HCT116 (cell line): Measurements from ENCODE around the gene NEK5. TPM values are rescaled to one million over a fixed set of nuclear protein-coding genes. Genes with fewer than 3 reads are reported as not detected.
A peak's percentile ranks its signal among the peaks of the same experiment; 100 is the strongest.

Source experiments
- ATAC-seq: fragments of 200-7000 bp; cut with Tn5 transposase; 2 replicates; pipeline ENCODE4 v1.9.1; 2020; ENCODE audit warnings: mild to moderate bottlenecking, moderate library complexity
- BruUV-seq: library from RNA; stranded (reverse); fragments of 400-500 nt; replicated peaks from 2 replicates; lab custom pipeline; 2021; lab: Mats Ljungman, UMichigan
- CTCF ChIA-PET: fragments of 300-600 bp; sonication (Branson Sonifier 250); formaldehyde crosslinking; loops from one replicate; lab custom pipeline; 2021; ENCODE audit warnings: antibody characterized with exemption; lab: Charles Lee
- POLR2A ChIA-PET: fragments of 300-600, 350-600 bp; sonication (Branson Sonifier 250); formaldehyde crosslinking; loops from one replicate; lab custom pipeline; 2021; ENCODE audit warnings: antibody characterized with exemption; lab: Charles Lee
- RAD21 ChIA-PET, 2 experiments: fragments of 300-600 bp; sonication (Branson Sonifier 250); formaldehyde crosslinking; loops; one replicate each; lab custom pipeline; 2023; ENCODE audit warnings: low total read pairs in 2 of 2; ENCODE audit not compliant: uncharacterized antibody in 2 of 2, unreplicated experiment in 2 of 2, low non-redundant PET in 1 of 2; lab: Charles Lee
- DNase-seq: peaks from one replicate; pipeline ENCODE4 v3.0.0-alpha.2; 2010; ENCODE audit warnings: low read depth, low spot score
- H2AFZ ChIP-seq: fragments of 200-600 bp; shearing (Covaris generic), sonication (generic); 2 replicates; pipeline ENCODE4 v1.6.1; 2017; ENCODE audit warnings: low read depth, mixed run types, mixed read lengths, antibody characterized with exemption, low read length; ENCODE audit not compliant: poor library complexity, severe bottlenecking
- H3K27ac ChIP-seq: 2 replicates; pipeline ENCODE4 v1.5.1; 2012; ENCODE audit warnings: low read depth, low read length
- H3K27me3 ChIP-seq: fragments of 200-600 bp; sonication (generic); 2 replicates; pipeline ENCODE4 v1.6.1; 2016; ENCODE audit warnings: mixed run types, low read length, mixed read lengths; ENCODE audit not compliant: insufficient read depth
- H3K36me3 ChIP-seq, 2 experiments: fragments of 200-500 bp in 1 of 2; fragments of 200-600 bp in 1 of 2; sonication (Bioruptor generic) in 1 of 2; sonication (generic) in 1 of 2; 2 replicates each; pipeline versions ENCODE4 v1.5.1 to v1.6.1; 2014 to 2016; ENCODE audit warnings: low read length in 2 of 2, inconsistent platforms in 1 of 2, mixed read lengths in 1 of 2, mixed run types in 1 of 2; ENCODE audit not compliant: insufficient read depth in 2 of 2, control insufficient read depth in 1 of 2
- H3K4me1 ChIP-seq, 2 experiments: fragments of 200-600 bp in 1 of 2; sonication (generic) in 1 of 2; 2 replicates each; pipeline versions ENCODE4 v1.5.1 to v1.6.1; 2012 to 2017; ENCODE audit warnings: low read length in 2 of 2, inconsistent platforms in 1 of 2, mild to moderate bottlenecking in 1 of 2, mixed read lengths in 1 of 2, mixed run types in 1 of 2, moderate library complexity in 1 of 2; ENCODE audit not compliant: insufficient read depth in 2 of 2, control insufficient read depth in 1 of 2
- H3K4me2 ChIP-seq: fragments of 200-600 bp; sonication (generic); 2 replicates; pipeline ENCODE4 v1.6.1; 2017; ENCODE audit warnings: mixed run types, low read length, mixed read lengths
- H3K4me3 ChIP-seq, 2 experiments: fragments of 200-600 bp in 1 of 2; sonication (generic) in 1 of 2; replicated peaks in 1 of 2; 2 replicates each; pipeline ENCODE4 v1.5.1; 2011 to 2016; ENCODE audit warnings: low read length in 2 of 2, control low read depth in 1 of 2, low read depth in 1 of 2, mild to moderate bottlenecking in 1 of 2, mixed read lengths in 1 of 2, mixed run types in 1 of 2
- H3K79me2 ChIP-seq: fragments of 200-600 bp; sonication (generic); 2 replicates; pipeline ENCODE4 v1.6.1; 2017; ENCODE audit warnings: mild to moderate bottlenecking, mixed run types, low read length, moderate library complexity, mixed read lengths; ENCODE audit not compliant: insufficient read depth
- H3K9ac ChIP-seq: fragments of 200-600 bp; sonication (generic); 2 replicates; pipeline ENCODE4 v1.6.1; 2016; ENCODE audit warnings: low read length, mixed read lengths
- H3K9me2 ChIP-seq: fragments of 200-600 bp; sonication (generic), shearing (Covaris generic); 2 replicates; pipeline ENCODE4 v1.6.1; 2017; ENCODE audit warnings: mixed run types, mild to moderate bottlenecking, moderate library complexity; ENCODE audit not compliant: insufficient read depth
- H3K9me3 ChIP-seq, 2 experiments: fragments of 200-500 bp in 1 of 2; fragments of 200-600 bp in 1 of 2; sonication (Bioruptor generic) in 1 of 2; sonication (generic) in 1 of 2; 2 replicates each; pipeline ENCODE4 v1.6.1; 2014 to 2017; ENCODE audit warnings: low read length in 2 of 2, mixed read lengths in 2 of 2, inconsistent platforms in 1 of 2, low read depth in 1 of 2, mild to moderate bottlenecking in 1 of 2, mixed run types in 1 of 2, moderate library complexity in 1 of 2; ENCODE audit not compliant: control insufficient read depth in 1 of 2, insufficient read depth in 1 of 2
- H4K20me1 ChIP-seq: fragments of 200-600 bp; sonication (generic), shearing (Covaris generic); 2 replicates; pipeline ENCODE4 v1.6.1; 2017; ENCODE audit warnings: mixed run types, mild to moderate bottlenecking, moderate library complexity; ENCODE audit not compliant: insufficient read depth
- CBX3 ChIP-seq: IDR thresholded peaks from 2 replicates; pipeline ENCODE4 v1.6.1; 2012; ENCODE audit warnings: low read depth
- CEBPB ChIP-seq: IDR thresholded peaks from 2 replicates; pipeline ENCODE4 v1.6.1; 2012; ENCODE audit warnings: low read depth
- EGR1 ChIP-seq: IDR thresholded peaks from 2 replicates; pipeline ENCODE4 v1.6.1; 2012; ENCODE audit warnings: low read depth
- EZH2 ChIP-seq: fragments of 200-600 bp; sonication (generic); IDR thresholded peaks from 2 replicates; pipeline ENCODE4 v1.6.1; 2017; ENCODE audit warnings: antibody characterized with exemption, mixed run types
- FOSL1 ChIP-seq: IDR thresholded peaks from 2 replicates; pipeline ENCODE4 v1.6.1; 2012; ENCODE audit warnings: low read depth
- JUND ChIP-seq: IDR thresholded peaks from 2 replicates; pipeline ENCODE4 v1.6.1; 2012
- MAX ChIP-seq: IDR thresholded peaks from 2 replicates; pipeline ENCODE4 v1.6.1; 2012
- POLR2AphosphoS5 ChIP-seq: IDR thresholded peaks from 2 replicates; pipeline ENCODE4 v1.6.1; 2011; ENCODE audit warnings: mild to moderate bottlenecking, low read depth, low read length, moderate library complexity
- RAD21 ChIP-seq: IDR thresholded peaks from 2 replicates; pipeline ENCODE4 v1.6.1; 2012; ENCODE audit warnings: low read depth, mild to moderate bottlenecking
- REST ChIP-seq: IDR thresholded peaks from 2 replicates; pipeline ENCODE4 v1.6.1; 2012; ENCODE audit warnings: low read depth
- SP1 ChIP-seq: IDR thresholded peaks from 2 replicates; pipeline ENCODE4 v1.6.1; 2012; ENCODE audit warnings: low read depth
- TCF7L2 ChIP-seq: IDR thresholded peaks from 2 replicates; pipeline ENCODE4 v1.7.0; 2011; ENCODE audit warnings: borderline replicate concordance, inconsistent platforms; ENCODE audit not compliant: insufficient read depth, insufficient read length; ENCODE audit errors: extremely low read depth
- ZNF274 ChIP-seq: fragments of 200-500 bp; sonication (Bioruptor generic); IDR thresholded peaks from 2 replicates; pipeline ENCODE4 v1.6.1; 2014; ENCODE audit warnings: mild to moderate bottlenecking, low read depth, low read length, inconsistent platforms
- intact Hi-C: fragments of 100-400 bp; cut with micrococcal nuclease; formaldehyde crosslinking; loops from 2 replicates; pipeline ENCODE4 v1.10.0; 2022
- total RNA-seq: library from RNA; stranded (reverse); gene quantifications from one replicate; pipeline ENCODE4 v1.2.1, GENCODE V29; 2021; ENCODE audit not compliant: unreplicated experiment
- TF ChIP-seq, protein P1 (sequence below): IDR thresholded peaks from 2 replicates; pipeline ENCODE4 v1.6.1; 2012
- TF ChIP-seq, protein P2 (sequence below): IDR thresholded peaks from 2 replicates; pipeline ENCODE4 v1.6.1; 2011; ENCODE audit warnings: mild to moderate bottlenecking, low read length, moderate library complexity; ENCODE audit not compliant: insufficient replicate concordance; ENCODE audit errors: extremely low read depth

Gene NEK5
- total RNA-seq, 1 experiment from 2014 or later: 1.5 TPM

GRCh38 chr13:52127783-52128702, 830 bp downstream of the NEK5 start (continued):
- no peak for TF ChIP-seq SP1
- no peak for TF ChIP-seq FOSL1
- no peak for TF ChIP-seq JUND
- TF ChIP-seq, protein P1, sequence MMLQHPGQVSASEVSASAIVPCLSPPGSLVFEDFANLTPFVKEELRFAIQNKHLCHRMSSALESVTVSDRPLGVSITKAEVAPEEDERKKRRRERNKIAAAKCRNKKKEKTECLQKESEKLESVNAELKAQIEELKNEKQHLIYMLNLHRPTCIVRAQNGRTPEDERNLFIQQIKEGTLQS: no peak
- no peak for TF ChIP-seq POLR2AphosphoS5
- no peak for TF ChIP-seq ZNF274

- peak; percentile 13 for ATAC-seq
- Histone ChIP-seq H3K9ac (no peak overlapping the region), H3K27me3 (no peaks in the 10 kb centered on the region), H3K9me3 (no peaks in the 10 kb centered on the region), H4K20me1 (no peaks in the 10 kb centered on the region), H3K4me3 (no peak overlapping the region), H3K27ac (no peak overlapping the region), H2AFZ (no peak overlapping the region), H3K4me2 (peak overlapping the region; percentile 100), H3K4me1 (peaks cover 10 to 20% of the 10 kb centered on the region in 2 experiments; a peak in 3 of 4 replicates), H3K9me2 (no peaks in the 10 kb centered on the region), H3K36me3 (no peaks in the 10 kb centered on the region), H3K79me2 (no peaks in the 10 kb centered on the region)
- ChIA-PET CTCF (interaction anchor here (0.8 to 3.1 kb wide), 18 partner anchors 32 to 1002 kb away, joined by 3 to 32 read pairs (median 4); partner anchors contain the start of genes NEK3, TMEM272 and VPS36), RAD21 (interaction anchor here (0.8 to 1.7 kb wide), 6 partner anchors 129 to 330 kb away, joined by 3 to 7 read pairs (median 4); no protein-coding TSS in a partner anchor), POLR2A (interaction anchor here (1.0 kb wide), 1 partner anchor 115 kb away, joined by 3 read pairs; the partner anchor contains the start of gene ALG11)
- intact Hi-C loops: loop anchor here (1.0 to 5.0 kb wide), 6 partner anchors 73 to 312 kb away; partner anchors contain the start of gene TMEM272
- BruUV-seq: no TSS peak
- DNase-seq: no peak
- TF ChIP-seq EGR1 (no peak), POLR2AphosphoS5 (no peak), TCF7L2 (no peak), CEBPB (no peak), SP1 (no peak), REST (no peak), RAD21 (no peak), MAX (no peak), FOSL1 (no peak), CBX3 (no peak), EZH2 (no peak)
- TF ChIP-seq, protein P2, sequence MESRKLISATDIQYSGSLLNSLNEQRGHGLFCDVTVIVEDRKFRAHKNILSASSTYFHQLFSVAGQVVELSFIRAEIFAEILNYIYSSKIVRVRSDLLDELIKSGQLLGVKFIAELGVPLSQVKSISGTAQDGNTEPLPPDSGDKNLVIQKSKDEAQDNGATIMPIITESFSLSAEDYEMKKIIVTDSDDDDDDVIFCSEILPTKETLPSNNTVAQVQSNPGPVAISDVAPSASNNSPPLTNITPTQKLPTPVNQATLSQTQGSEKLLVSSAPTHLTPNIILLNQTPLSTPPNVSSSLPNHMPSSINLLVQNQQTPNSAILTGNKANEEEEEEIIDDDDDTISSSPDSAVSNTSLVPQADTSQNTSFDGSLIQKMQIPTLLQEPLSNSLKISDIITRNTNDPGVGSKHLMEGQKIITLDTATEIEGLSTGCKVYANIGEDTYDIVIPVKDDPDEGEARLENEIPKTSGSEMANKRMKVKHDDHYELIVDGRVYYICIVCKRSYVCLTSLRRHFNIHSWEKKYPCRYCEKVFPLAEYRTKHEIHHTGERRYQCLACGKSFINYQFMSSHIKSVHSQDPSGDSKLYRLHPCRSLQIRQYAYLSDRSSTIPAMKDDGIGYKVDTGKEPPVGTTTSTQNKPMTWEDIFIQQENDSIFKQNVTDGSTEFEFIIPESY: no peak
- TF ChIP-seq, protein P1: no peak
Observed at GRCh38 chr13:52127378-52127777, 1.5 kb downstream of the NEK5 start.
